ENCODE measurements around the gene KNDC1.
"Not testable (repeated sequence)": the region's sequence is repeated elsewhere in the genome, so short reads cannot be mapped to it uniquely, and the experiment has no call there.

KNDC1 gene

DNA sequence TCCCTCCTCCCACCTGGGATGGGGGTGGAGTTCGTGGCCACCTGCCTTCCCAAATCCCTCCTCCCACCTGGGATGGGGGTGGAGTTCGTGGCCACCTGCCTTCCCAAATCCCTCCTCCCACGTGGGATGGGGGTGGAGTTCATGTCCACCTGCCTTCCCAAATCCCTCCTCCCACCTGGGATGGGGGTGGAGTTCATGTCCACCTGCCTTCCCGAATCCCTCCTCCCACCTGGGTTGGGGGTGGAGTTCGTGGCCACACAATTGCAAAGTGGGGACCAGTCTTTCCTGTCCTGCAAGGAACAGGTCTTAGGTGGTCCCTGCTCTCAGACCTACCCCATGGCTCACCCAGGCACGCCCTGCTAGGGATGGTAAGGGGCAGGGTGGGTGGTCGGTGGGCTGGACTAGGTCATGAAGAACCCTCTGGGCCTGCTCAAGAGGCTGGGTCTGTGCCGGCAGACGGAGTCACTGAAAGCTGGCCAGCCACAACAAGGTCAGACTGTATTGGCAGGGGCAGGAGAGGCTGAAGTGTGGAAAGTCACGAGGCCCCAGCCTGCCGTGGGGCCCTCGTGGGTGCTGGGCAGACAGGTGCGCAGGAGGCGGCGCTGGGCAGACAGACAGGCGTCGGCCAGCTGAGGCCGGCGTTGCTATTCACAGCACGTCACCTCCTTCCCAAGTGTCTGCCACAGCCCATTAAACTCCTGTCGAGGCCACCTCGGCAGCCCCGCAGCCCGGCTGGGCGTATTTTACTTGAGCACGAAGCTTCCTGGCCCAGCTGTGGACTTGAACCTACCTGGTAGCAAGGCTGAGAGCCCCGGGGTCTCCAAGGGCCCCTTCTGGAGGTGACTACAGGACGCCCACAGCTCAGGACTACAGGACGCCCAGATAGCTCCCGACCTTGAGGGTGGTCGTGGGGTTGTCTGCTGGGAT lies 4.1 kb downstream of the KNDC1 start:
- DNase-seq: no peak

DNA sequence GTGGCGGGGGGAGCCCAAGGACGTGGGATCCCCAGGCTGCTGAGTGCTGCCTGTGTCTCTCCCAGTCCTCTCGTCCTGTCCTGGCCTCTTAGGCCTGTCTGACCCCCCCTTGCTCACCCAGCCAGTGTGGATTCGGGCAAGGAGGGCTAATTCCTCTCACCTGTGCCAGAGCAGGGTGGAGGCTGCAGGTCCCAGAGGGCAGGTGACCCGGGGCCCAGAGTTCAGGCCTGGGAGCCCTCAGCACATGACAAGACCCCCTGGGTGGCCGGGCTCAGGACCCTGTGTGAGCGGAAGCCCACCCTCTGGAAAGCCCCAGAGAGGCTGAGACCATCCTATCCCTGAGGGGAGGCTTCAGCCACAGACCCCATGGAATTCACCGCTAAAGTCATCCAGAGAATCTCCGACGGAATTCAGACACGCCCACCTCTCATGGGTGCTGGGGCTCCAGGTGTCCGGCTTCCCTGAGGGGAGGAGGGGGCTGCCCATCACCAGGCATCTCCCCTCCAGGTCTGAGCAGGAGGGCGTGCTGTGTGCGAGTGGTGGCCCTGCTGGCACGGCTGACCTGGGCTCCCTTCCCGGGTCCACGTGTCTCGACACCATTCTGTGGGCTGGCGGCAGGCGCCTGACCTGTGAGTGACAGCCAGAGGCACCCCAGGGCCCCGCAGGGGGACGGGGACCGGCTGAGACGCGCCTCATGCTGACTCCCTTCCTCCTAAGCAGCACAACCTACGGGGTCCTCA lies 5.0 kb downstream of the KNDC1 start:
- no peak for DNase-seq

DNA sequence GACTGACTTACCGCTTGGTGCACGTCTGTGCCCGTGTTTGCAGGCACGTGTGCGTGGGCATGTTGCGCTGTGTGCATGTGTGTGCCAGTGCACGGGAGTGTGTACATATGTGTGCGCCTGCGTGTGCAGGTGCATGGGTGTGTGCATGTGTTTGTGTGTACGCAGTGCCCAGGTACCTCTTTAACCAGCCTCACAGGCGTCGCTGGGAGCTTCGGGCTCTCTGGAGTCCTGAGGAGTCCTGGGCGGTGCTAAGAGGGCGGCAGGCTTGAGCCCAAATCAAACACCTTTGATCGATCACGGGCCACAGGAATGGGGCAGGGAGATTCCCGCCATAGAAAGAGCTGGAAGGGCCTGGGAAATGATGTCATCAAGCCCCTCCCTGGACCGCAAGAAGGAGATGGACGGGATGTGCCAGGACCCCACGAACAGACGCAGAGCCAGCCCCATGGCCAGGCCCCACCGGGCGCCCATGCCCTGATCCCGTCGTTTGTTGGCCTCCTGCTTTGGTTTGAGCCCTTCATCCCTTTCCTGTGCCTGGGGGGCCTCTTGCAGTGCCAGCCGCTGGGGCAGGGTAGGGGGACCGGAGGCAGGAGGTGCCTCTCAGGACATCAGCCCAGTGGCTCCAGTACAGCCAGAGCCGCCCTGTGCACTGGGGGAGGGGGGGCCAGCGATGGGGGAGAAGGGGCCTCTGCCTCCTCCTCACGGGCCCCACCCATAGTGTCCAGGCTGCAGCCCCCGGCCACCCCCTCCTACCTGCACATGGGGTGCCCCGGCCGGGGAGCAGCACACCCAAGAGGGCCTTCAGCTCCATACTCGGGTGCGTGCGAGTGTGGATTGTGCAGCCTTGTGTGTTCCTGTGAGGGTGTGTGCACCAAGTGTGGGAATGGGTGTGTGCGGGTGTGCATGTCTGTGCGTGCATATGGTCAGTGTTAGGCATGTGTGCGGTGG lies 5.8 kb downstream of the KNDC1 start:
- DNase-seq: no peak

DNA sequence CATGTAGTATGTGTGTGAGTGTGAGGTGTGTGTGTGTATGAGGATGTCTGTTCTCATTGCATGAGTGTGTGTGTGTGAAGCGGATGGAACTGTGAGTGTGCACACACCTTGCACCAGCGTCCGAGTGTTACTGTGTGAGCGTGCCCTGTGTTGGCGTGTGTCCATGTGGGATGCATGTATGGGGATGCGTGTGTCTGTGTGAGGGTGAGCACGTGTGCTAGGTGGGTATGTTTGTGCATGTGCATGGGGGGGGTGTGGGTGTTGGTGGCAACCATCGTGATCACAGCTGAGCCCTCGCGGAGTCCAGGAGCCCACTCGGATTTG lies 6.4 kb downstream of the KNDC1 start:
- no peak for DNase-seq

DNA sequence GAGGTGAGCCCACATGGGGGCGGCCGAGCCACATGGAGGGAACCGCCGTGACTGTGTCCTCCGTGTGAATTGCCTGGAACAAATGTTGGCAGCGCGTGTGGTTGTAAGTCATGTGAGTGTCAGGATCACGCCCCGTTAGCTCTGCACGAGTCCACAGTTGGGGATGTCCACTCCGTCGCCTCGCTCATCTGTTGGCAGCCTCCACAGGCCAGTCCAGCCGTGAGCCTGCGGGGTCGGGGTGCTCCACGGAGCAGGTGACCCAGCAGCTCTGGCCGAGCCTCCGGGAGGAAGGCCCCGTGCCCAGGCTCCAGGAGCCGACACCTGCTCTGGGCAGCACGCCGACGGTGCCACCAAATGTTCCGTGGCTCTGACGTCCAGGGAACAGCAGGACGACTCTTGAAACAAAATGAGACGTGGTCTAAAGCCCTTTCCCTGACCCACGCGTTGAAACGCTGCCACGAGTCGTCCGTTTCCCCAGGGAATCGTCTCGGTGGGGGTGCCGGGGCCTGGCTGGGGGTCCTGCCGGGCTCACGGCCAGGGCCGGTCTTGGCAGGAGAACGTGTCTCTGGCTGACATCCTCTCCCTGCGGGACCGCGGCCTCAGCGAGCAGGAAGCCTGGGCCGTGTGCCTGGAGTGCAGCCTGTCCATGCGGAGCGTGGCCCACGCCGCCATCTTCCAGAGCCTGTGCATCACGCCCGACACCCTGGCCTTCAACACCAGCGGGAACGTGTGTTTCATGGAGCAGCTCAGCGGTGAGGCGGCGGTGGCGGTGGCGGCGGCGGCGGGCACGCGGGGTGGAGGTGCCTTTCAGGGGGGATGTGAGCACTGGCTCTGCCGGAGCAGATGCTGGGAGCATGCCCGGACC lies 7.0 kb downstream of the KNDC1 start:
- DNase-seq: no peak

DNA sequence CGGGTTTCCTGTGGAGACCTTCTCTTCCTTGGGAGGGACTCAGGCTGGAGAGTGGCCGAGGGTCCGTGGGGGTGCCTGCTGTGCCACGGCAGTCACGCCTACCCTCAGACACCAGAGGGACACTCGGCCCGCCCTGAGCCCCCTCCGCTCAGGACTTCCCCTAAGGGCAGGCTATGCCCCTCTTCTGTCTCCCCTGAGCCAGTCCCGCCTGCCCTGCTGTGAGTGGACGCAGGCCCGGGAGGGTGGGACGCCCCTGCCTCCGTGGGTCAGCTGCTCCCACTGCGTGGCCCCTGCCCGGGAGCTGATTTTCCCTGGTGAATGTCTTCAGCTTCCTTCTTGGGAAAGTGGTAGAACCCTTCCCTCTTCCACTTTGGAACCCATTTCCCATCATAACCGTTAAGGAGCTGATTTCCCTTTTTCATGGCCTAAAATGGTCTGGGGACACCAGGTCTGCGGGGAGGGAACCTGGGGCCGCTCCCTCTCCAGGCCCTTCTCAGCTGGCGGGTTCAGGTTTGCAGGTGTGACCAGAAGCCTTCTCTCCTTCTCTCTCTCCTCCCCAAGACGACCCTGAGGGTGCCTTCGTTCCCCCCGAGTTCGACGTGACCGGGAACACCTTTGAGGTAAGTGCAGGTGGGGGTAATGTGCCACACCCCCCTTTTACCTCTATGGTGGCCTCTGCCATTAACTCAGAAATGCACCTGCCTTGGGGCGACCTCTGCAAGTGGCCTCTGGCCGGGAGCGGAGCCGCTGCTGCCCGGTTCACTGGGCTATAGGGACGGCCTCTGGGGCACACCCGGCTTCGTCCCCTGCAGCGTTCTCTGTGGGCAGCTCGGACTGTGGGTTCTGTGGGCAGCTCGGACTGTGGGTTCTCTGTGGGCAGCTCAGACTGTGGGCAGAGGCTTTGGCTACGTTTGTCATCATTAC lies 7.9 kb downstream of the KNDC1 start:
- DNase-seq: no peak

DNA sequence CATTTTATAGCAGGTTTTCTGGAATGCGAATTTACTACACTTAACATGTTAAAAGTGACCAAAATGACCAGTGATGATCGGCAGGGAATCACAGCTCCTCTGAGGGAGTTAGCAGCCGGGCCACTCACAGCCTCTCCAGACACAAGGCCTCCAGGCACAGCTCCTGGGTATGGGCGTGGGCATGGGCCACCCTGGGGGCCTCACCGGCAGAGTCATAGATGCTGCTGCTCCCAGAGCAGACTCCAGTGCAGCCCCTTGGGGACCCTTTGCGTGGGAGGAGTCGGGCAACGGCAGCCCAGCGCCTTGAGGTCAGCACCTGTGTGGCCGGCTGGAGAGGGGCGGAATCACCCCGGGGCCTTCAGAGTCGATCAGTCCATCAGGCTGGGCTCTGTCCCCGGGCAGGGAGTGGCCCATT lies 8.6 kb downstream of the KNDC1 start:
- no peak for DNase-seq

DNA sequence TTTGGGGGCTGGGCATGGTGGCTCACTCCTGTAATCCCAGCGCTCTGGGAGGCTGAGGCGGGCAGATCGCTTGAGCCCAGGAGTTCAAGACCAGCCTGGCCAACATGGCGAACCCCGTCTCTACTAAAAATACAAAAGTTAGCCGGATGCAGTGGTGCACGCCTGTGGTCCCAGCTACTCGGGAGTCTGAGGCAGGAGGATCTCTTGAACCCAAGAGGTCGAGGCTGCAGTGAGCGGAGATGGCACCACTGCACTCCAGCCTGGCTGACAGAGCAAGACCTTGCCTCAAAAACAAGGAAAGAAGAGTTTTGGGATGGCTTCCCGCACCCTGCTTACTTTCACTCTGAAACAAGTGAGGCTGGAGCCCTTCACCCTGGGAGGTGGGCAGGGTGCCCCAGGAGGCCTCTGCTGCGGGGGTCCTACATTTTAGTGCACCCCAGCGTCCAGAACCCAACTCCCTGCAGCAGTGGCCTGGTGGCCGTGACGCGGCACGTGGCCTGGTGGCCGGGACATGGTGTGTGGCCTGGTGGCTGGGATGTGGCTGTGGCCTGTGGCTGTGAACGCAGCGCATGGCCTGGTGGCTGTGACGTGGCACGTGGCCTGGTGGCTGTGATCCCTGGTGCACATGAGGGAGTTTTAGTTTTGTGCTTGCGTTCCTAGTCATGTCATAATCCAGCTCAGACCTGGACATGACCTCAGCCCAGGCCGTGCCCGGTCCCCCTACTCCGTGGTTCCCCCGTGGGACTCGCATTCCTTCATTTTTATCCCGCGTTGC lies 9.3 kb downstream of the KNDC1 start:
- no peak for DNase-seq

DNA sequence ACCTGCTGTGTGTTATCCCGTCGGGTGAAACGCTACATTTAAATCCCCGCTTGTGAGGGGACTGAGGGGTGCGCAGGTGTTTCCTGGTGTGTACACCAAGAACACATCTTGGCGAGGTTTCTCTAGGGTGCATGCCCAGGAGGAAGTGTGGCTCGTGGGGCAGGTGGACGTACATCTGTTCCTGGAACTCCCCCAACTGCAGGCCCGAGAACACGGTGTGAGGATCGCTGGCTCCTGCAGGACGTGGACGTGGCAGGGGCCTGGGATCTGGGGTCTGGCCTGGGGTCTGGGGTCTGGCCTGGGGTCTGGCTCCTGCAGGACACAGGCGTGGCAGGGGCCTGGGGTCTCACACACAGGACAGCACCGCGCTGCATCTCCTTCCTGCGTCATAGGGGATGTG lies 10.1 kb downstream of the KNDC1 start:
- no peak for DNase-seq

DNA sequence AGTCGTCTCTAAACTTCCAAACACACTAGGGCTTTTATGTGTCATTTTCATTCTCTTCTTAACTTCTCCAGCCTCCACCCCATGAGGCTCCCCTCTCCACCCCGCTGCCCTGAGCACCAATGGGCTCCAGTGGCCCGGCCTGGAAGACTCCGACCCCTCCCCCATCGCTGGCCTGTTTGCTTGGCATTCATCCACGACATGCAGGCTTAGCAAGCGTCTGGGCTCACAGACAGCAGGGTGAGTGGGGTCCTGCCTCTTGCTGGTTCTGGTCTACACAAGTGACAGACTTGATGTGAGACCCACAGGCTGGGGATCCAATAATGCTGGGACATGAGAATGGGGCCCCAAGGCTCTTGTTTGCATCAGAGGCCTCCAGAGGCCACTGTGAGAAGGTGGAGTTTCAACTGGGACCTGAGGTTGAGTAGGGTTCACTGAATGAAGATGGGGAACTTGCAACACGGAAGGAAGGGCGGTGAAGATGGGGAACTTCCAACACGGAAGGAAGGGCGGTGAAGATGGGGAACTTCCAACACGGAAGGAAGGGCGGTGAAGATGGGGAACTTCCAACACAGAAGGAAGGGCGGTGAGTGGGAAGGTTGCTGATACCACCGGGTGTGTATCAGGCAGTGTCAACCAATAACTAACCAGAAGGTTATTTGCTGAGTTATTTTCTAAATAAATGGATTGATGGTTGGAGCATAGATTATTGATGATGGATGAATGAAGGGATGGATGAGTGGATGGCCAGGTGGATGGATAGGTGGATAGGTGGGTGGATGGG lies 14.0 kb downstream of the KNDC1 start:
- no peak for DNase-seq

DNA sequence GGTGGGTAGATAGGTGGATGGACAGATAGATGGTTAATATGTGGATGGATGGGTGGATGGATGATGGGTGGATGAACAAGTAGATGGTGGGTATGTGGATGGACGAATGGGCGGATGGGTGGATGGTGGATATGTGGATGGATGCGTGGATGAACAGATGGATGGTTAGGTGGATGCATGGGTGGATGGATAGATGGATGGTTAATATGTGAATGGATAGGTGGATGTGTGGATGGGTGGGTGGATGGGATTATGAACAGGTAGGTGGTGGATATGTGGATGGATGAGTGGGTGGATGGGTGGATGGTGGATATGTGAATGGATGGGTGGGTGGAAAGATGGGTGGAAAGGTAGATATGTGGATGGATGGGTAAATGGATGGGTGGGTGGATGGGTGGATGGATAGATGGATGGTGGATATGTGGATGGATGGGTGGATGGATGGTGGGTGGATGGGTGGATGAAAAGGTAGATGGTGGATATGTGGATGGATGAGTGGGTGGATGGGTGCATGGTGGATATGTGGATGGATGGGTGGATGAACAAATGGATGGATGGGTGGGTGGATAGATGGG lies 14.8 kb downstream of the KNDC1 start:
- DNase-seq: no peak

DNA sequence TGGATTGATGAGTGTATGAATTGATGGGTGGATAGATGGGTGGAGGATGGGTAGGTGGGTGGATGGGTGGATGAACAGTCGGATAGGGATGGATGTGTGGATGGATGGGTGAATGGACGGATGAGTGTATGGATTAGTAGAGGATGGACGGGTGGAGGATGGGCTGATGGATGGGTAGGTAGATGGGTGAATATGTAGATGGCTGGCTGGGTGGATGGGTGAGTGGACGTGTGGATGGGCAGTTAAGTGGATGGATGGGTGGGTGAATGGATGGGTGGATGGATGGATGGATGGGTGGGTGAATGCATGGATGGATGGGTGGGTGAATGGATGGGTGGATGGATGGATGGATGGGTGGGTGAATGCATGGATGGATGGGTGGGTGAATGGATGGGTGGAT lies 15.6 kb downstream of the KNDC1 start:
- DNase-seq: not testable (repeated sequence)

DNA sequence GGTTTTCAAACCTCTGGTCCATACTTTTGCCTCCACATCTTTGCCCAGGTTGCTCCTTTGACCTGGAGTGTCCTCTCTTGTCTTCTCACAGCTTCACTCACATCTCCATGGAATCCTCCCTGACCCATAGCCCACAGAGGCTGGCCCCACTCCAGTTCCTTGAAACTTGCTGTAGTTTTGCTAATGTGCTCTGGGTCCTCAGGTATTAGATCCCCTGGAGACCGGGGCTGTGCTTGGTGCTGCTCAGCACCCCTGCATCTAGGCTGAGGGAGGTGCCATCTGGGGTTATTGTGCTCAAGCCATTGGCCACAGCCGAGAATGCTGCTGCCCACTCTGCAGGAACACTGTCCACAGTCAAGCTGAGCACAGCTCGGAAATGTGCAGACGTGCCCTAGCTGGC lies 16.5 kb downstream of the KNDC1 start:
- no peak for DNase-seq

DNA sequence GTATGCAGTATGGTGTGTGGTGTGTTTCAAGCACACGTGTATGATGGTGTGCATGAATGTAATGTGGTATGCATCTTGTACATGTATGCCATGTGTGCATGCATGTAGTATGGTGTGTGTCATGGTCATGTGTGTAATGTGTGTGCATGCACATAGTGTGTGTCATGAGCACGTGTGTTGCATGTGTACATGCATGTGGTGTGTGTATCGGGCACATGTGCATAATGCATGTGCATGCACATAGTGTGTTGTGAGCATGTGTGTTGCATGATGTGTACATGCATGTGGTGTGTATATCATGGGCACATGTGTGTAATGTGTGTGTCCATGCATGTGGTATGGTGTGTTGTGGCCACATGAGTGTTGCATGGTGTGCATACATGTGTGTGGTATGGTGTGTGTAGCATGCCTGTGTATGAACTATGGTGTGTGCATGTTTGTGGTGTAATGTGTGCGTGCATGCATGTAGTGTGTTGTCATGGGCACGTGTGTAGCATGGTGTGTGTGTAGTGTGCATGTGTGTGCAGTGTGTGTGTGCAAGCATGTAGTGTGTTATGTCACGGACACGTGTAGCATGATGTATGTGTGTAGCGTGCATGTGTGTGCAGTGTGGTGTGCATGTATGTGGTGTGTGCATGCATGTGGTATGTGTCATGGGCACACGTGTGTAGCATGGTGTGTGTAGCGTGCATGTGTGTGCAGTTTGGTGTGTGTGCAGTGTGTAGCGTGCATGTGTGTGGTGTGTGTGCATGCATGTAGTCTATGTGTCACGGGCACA lies 17.6 kb downstream of the KNDC1 start:
- no peak for DNase-seq

DNA sequence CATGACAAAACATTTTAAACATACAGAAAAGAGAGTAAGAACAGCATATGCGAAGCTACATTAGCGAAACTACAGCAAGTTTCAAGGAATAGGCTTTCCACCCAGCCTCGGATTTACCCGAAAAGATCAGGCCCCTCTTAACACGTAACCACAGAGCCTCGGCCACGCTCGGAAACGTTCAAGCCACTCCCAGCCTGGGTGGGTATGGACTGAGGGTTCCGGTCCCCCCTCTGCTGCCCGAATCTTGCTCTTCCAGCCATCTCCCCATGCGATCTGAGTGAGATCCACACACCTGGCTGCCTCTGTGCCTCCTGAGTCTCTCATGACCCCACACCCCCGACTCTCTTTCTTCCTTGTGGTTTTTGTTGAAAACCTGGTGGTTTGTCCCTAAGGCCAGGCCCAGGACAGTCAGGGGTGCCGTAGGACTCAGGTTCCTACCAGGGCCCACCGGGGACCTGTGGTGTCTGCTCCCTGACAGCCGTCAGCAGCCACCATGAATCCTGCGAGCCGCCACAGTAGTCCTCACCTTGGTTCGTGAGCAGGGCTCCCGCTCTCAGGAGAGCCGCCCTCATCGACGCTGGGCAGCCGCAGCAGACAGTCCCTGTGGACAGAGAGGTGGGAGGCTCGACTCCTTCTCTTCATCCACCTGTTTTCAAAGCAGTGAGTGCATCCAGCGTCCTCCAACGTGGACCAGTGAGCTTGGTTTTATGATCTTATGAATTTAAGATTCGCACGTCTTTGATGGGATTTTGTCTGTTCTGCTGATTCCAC lies 18.5 kb downstream of the KNDC1 start:
- DNase-seq: no peak

DNA sequence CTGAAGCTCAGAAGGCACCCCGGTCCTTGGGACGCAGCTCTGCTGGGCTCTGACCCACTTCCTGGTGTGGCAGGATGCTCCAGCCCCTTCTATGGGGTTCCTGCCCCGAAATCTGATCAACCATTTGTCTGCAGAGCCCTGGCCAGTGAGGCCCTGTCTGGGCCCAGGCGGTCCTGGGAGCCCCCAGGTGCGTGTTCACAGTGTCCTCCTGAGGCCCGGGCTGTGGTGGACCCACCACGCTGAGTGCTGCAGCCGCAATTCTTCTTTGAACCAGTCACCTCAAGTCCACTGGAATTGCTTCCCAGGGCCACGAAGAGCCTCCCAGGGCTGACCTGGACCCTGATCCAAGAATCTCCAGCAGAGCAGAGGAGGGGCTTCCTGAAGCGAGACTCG lies 19.1 kb downstream of the KNDC1 start:
- DNase-seq: no peak

DNA sequence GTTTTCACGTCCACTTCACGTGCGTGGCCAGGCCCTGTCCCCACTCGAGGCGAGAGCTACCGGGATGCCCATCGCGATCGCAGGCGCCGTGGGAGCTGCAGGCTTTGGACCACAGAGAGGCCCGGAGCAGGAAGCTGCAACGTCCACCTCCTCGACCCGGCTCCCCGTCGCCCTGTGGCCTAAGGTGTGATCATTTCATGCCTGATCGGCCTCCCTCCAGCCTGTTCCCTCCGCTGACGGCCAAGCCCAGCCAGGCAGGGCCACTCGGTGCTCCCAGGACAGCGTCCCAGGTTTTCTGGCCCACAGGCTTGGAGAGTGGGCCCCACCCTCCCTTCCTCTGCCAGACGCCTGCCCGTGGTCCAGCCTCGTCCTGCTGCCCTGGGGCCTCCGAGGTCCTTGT lies 19.6 kb downstream of the KNDC1 start:
- no peak for DNase-seq
